Stomach (tissue), 9 donors: ENCODE results near the gene CD2AP. TPM values are rescaled to one million over a fixed set of nuclear protein-coding genes. Genes with fewer than 3 reads are reported as not detected.

ENCODE experiments used
- DNase-seq, 2 donors: peaks; one replicate each; pipeline versions ENCODE4 v3.0.0 to v3.0.0-alpha.2; 2013 to 2019
- H3K27ac ChIP-seq, 5 donors: fragments of 200-600 bp in 4 of 5; sonication (generic) in 4 of 5; one replicate each; pipeline ENCODE4 v1.5.1; 2013 to 2019; ENCODE audit warnings: mild to moderate bottlenecking in 1 of 5, moderate library complexity in 1 of 5
- H3K27me3 ChIP-seq, 3 donors: fragments of 200-600 bp; sonication (generic); one replicate each; pipeline ENCODE4 v1.5.1; 2017 to 2019; ENCODE audit warnings: mixed run types in 1 of 3
- H3K36me3 ChIP-seq, 4 donors: fragments of 200-600 bp; sonication (generic); 1 replicate in 3 of 4; 2 replicates in 1 of 4; pipeline ENCODE4 v1.5.1; 2016 to 2019
- H3K4me1 ChIP-seq, 4 donors: fragments of 200-600 bp; sonication (generic); one replicate each; pipeline ENCODE4 v1.5.1; 2016 to 2019
- H3K4me3 ChIP-seq, 4 donors: fragments of 200-600 bp; sonication (generic) in 3 of 4; one replicate each; pipeline ENCODE4 v1.5.1; 2016 to 2019; ENCODE audit warnings: mild to moderate bottlenecking in 1 of 4
- H3K9me3 ChIP-seq, 4 donors: fragments of 200-600 bp; sonication (generic); one replicate each; pipeline ENCODE4 v1.5.1; 2016 to 2019
- EP300 ChIP-seq: sonication (generic); formaldehyde crosslinking; IDR thresholded peaks from one replicate; pipeline ENCODE4 v1.6.1; 2017; ENCODE audit warnings: antibody characterized with exemption
- POLR2A ChIP-seq, 4 donors: fragments of 450-650 bp; IDR thresholded peaks; one replicate each; pipeline ENCODE4 v1.6.1; 2016; ENCODE audit warnings: antibody characterized with exemption in 4 of 4, control low read depth in 2 of 4, mild to moderate bottlenecking in 1 of 4, moderate library complexity in 1 of 4
- POLR2AphosphoS5 ChIP-seq, 3 donors: sonication (generic); formaldehyde crosslinking; IDR thresholded peaks; one replicate each; pipeline ENCODE4 v1.6.1; 2016; ENCODE audit warnings: antibody characterized with exemption in 3 of 3
- WGBS, 5 donors: extraction: QIAGEN DNeasy Blood & Tissue Kit in 3 of 5; methylation state at CpG; one replicate each; pipeline versions ENCODE4 v1.1.5 to v1.1.7; 2013 to 2018; 5-methylcytosine and 5-hydroxymethylcytosine counted together
- intact Hi-C: fragments of 100-400 bp; cut with DNase I; formaldehyde crosslinking; loops from one replicate; pipeline ENCODE4 v1.15.1; 2023; ENCODE audit warnings: low total_unique reads
- polyA plus RNA-seq, 3 donors: library from polyadenylated mRNA; stranded (reverse); fragments of 200-250 nt; gene quantifications; one replicate each; pipeline ENCODE4 v1.2.3, GENCODE V29; 2013
- total RNA-seq, 5 donors: library from RNA; depleted of rRNA; stranded (reverse); fragments of >200 nt; gene quantifications; one replicate each; pipeline versions ENCODE4 v1.1.0 to v1.2.3, GENCODE V29; 2014 to 2016
- TF ChIP-seq, protein P1 (sequence below), 7 experiments: fragments of 450-650 bp in 4 of 7; fragments of 200-600 bp in 3 of 7; sonication (generic) in 3 of 7; IDR thresholded peaks; one replicate each; pipeline ENCODE4 v1.5.1; 2016 to 2019; ENCODE audit warnings: antibody characterized with exemption in 7 of 7, control low read depth in 2 of 7, mild to moderate bottlenecking in 1 of 7
- donor health status: healthy with polysubstance abuse.
- donor health status: Bipolar disorder and iron deficiency.
- donor health status: healthy.

The CD2AP gene
- total and polyA plus RNA-seq, 8 donors = 10.3 to 118 (median 46.9) TPM

DNA sequence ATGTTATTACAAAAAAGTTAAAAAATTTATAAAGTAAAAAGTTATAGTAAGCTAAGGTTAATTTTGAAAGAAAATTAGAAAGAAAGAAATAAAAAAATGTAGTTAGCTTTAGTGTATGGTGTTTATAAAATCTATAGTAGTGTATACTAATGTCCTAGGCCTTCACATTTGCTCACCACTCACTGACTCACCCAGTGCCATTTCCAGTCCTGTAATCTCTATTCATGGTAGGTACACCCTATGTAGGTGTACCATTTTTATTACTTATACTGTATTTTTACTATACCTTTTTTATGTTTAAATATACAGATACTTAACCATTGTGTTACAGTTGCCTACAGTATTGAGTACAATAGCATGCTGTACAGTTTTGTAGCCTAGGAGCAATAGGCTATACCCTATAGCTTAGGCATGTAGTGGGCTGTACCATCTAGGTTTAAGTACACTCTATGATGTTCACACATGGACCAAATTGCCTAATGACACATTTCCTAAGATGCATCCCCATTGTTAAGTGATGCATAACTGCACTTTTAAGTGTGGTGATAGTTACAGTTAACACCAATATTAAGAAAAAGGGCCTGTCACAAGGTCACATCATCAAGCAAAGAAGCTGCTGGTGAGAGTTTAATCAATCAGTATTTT is 8.0 kb downstream of the CD2AP start:
- DNase-seq = no peak
- Histone ChIP-seq H3K27ac (no peak overlapping the region), H3K4me1 (peaks cover 12 to 74% (median 39%) of the 10 kb centered on the region in 4 donors), H3K27me3 (no peaks in the 10 kb centered on the region), H3K36me3 (no peaks in the 10 kb centered on the region), H3K4me3 (no peak overlapping the region), H3K9me3 (no peaks in the 10 kb centered on the region)
- intact Hi-C loops = no loop called here
- TF ChIP-seq POLR2AphosphoS5 (IDR thresholded peaks at IDR 0.05) (no peak), EP300 (no peak), POLR2A (IDR thresholded peaks at IDR 0.05) (no peak)
- TF ChIP-seq, protein P1, sequence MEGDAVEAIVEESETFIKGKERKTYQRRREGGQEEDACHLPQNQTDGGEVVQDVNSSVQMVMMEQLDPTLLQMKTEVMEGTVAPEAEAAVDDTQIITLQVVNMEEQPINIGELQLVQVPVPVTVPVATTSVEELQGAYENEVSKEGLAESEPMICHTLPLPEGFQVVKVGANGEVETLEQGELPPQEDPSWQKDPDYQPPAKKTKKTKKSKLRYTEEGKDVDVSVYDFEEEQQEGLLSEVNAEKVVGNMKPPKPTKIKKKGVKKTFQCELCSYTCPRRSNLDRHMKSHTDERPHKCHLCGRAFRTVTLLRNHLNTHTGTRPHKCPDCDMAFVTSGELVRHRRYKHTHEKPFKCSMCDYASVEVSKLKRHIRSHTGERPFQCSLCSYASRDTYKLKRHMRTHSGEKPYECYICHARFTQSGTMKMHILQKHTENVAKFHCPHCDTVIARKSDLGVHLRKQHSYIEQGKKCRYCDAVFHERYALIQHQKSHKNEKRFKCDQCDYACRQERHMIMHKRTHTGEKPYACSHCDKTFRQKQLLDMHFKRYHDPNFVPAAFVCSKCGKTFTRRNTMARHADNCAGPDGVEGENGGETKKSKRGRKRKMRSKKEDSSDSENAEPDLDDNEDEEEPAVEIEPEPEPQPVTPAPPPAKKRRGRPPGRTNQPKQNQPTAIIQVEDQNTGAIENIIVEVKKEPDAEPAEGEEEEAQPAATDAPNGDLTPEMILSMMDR (IDR thresholded peaks at IDR 0.05) = no peak

DNA sequence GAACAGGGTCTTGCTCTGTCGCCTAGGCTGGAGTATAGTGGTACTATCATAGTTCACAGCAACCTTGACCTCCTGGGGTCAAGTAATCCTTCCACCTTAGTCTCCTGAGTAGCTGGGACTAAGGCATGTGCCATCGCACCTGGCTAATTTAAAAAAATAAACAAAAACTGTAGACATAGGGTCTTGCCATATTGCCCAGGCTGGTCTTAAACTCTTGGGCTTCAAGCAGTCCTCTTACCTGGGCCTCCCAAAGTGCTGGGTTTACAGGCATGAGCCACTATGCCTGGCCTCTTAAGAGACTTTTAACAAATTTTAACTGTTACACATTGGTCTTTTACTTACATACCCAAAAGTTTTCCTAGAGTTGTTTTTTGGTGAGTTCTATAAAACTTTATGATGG is 12.4 kb downstream of the CD2AP start:
- Histone ChIP-seq H3K27me3 (no peaks in the 10 kb centered on the region), H3K36me3 (no peaks in the 10 kb centered on the region), H3K9me3 (no peaks in the 10 kb centered on the region), H3K27ac (no peak overlapping the region), H3K4me1 (peaks cover 0 to 70% (median 20%) of the 10 kb centered on the region in 4 donors), H3K4me3 (no peak overlapping the region)
- no peak for TF ChIP-seq POLR2AphosphoS5 (IDR thresholded peaks at IDR 0.05)
- TF ChIP-seq POLR2A (IDR thresholded peaks at IDR 0.05) = no peak
- TF ChIP-seq EP300 = no peak
- TF ChIP-seq, protein P1 (IDR thresholded peaks at IDR 0.05) = no peak
- DNase-seq = no peak
- 64 to 84% (median 82%) methylated on average over 2 of the region's 2 CpGs for WGBS, 5 donors
- intact Hi-C loops = no loop called here

DNA sequence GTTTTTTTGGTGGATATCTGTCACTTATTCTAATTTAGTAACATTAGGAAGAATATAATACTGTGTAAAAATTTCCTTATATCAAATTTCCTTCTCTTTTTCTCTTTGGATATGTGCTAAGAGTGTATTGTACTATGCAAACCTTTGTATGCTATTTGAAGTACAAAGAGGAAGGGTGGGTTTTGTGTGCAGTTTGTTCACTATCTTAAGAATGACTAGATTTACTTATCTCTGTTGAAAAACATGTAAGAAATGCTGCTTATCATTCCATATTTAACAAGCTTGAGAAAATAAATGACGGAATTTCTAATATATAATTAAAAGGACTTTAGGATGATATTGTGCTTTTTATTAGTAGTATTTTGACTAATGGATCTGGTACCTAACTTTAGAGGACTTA is 13.1 kb downstream of the CD2AP start:
- H3K27me3 ChIP-seq = no peaks in the 10 kb centered on the region
- DNase-seq = no peak
- no peak overlapping the region for H3K27ac ChIP-seq
- 28 to 66% (median 46%) methylated on average over 1 of the region's 1 CpG for WGBS, 5 donors
- no peaks in the 10 kb centered on the region for H3K9me3 ChIP-seq
- TF ChIP-seq, protein P1 (IDR thresholded peaks at IDR 0.05) = no peak
- no peak for TF ChIP-seq EP300
- no peak for TF ChIP-seq POLR2AphosphoS5 (IDR thresholded peaks at IDR 0.05)
- no peak for TF ChIP-seq POLR2A (IDR thresholded peaks at IDR 0.05)
- intact Hi-C loops = no loop called here
- H3K4me1 ChIP-seq = peaks cover 0 to 71% (median 20%) of the 10 kb centered on the region in 4 donors
- no peak overlapping the region for H3K4me3 ChIP-seq
- no peaks in the 10 kb centered on the region for H3K36me3 ChIP-seq

DNA sequence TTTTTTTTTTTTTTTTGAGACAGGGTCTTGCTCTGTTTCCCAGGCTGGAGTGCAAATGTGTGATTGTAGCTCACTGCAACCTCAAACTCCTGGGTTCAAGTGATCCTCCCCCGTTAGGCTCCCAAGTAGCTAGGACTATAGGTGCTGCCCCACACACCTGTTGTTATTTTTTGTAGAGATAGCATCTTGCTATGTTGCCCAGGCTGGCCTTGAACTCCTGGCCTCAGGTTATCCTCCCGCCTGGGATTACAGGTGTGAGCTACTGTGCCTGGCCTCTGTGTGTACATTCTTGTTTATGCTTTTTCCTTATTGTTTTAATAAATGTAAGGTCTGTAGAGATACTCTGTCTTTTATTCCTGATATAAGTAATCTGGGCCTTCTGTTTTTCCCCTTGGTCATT is 14.8 kb downstream of the CD2AP start:
- no peaks in the 10 kb centered on the region for H3K36me3 ChIP-seq
- peaks cover 0 to 80% (median 29%) of the 10 kb centered on the region in 4 donors for H3K4me1 ChIP-seq
- H3K27me3 ChIP-seq = no peaks in the 10 kb centered on the region
- intact Hi-C loops = no loop called here
- no peak for DNase-seq
- H3K9me3 ChIP-seq = no peaks in the 10 kb centered on the region
- no peak overlapping the region for H3K4me3 ChIP-seq
- TF ChIP-seq POLR2AphosphoS5 (IDR thresholded peaks at IDR 0.05) = no peak
- TF ChIP-seq, protein P1 (IDR thresholded peaks at IDR 0.05) = no peak
- WGBS, 5 donors = 92 to 100% (median 95%) methylated on average over 2 of the region's 2 CpGs
- H3K27ac ChIP-seq = no peak overlapping the region
